Measurements from ENCODE around the gene NFIB.

The NFIB gene

DNA sequence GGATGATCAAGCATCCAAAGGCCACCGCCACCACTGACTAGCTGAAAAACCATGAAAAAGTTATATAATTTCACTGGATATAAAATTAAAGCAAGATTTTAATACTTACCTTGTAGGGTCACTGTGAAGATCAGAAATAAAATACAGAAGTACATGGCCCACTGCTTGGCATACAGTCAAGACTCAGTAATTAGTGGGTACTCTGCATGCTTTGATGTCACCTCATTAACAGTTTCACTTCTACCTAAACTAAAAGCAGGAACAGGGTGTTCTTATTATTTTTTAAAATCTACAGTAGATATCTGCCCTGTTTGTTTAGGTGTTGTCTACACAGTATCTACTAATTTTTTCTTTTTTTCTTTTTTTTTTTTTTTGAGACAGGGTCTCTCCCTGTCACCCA, 66.4 kb downstream of the NFIB start:
- Histone ChIP-seq H3K4me3 (ENCODE audit: low read length) (no peak overlapping the region), H3K9me3 (ENCODE audit: insufficient read depth, low read depth, low read length) (no peaks in the 10 kb centered on the region), H3K4me1 (ENCODE audit: insufficient read depth, low read length) (peaks cover 16% of the 10 kb centered on the region), H3K9ac (ENCODE audit: low read depth, low read length) (no peak overlapping the region), H3K36me3 (ENCODE audit: insufficient read depth, low read depth, low read length) (no peaks in the 10 kb centered on the region), H3K27me3 (ENCODE audit: insufficient read depth, low read length) (no peaks in the 10 kb centered on the region), H3K27ac (ENCODE audit: low read length) (no peak overlapping the region)

DNA sequence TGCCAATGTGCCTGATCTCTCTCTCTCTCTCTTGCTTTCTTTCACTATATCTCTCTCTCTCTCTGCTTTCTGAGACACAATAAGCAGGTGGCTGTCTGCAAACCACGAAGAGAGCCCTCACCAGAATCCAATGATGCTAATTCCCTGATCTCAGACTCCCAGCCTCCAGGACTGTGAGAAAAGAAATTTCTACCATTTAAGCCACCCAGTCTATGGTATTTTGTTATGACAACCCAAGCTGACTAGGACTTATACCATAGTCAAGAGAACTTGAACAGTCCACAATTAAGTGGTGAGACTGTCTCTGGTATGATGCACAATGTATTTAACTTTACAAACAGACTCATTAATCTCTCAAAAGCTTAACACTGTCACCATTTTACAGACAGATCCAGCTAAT, 67.0 kb downstream of the NFIB start:
- Histone ChIP-seq H3K4me1 (ENCODE audit: insufficient read depth, low read length) (peaks cover 14% of the 10 kb centered on the region), H3K27me3 (ENCODE audit: insufficient read depth, low read length) (no peaks in the 10 kb centered on the region), H3K36me3 (ENCODE audit: insufficient read depth, low read depth, low read length) (no peaks in the 10 kb centered on the region), H3K27ac (ENCODE audit: low read length) (no peak overlapping the region), H3K9me3 (ENCODE audit: insufficient read depth, low read depth, low read length) (no peaks in the 10 kb centered on the region), H3K4me3 (ENCODE audit: low read length) (no peak overlapping the region), H3K9ac (ENCODE audit: low read depth, low read length) (no peak overlapping the region)

DNA sequence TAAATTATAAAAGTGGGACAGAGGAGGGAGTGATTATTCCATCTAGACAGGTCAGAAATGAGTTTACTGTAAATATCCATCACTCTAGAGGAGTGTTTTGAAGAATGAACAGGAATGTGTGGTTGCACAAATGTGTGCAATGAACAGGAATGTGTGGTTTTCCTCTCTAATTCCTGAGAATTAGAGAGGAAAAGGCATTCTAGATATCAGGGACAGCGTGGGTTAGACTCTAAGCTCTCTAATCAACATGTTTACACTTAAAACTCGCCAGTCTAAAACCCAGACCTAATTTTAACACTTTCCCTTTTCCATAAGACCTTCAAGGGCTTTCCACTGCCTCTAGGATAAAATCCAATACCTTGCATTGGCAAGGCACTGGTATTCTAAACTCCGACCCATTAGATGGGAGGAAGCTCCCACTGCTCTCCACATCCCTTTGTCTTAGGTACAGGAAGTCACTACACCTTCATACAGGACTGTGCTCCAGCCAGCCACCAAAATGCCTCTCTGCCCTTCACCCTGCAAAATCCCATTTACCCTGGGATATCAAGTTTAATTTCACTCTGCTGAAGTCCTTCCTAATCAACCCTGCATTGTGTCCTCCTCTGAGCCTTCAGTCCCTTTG, 67.9 kb downstream of the NFIB start:
- Histone ChIP-seq H3K4me3 (ENCODE audit: low read length) (no peak overlapping the region), H3K27me3 (ENCODE audit: insufficient read depth, low read length) (no peaks in the 10 kb centered on the region), H3K4me1 (ENCODE audit: insufficient read depth, low read length) (peaks cover 7% of the 10 kb centered on the region), H3K9ac (ENCODE audit: low read depth, low read length) (no peak overlapping the region), H3K27ac (ENCODE audit: low read length) (no peak overlapping the region), H3K9me3 (ENCODE audit: insufficient read depth, low read depth, low read length) (no peaks in the 10 kb centered on the region), H3K36me3 (ENCODE audit: insufficient read depth, low read depth, low read length) (no peaks in the 10 kb centered on the region)

DNA sequence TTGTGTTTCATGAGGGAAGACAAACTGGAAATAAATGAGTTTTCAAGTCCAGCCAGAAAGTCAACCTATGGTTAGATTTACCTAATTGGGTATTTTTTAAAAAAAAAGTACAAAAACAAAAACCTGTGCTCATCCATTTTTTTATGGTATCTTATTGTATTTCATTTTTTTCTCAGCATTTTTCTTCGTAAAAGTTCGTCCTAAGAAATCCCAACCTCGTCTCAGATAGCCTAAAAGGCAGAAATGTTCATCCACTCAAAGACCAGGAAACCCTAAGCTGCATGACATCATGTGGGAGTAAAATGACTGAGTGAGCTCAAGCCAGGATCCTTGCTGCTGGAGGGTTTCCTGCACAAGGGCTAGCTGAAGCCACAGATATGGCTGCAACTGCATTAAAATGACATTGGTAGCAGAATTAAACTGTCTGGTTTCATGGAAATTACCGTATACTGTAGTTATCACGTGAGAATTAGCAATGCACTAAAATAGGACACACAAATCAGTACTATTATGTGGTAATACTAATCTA, 70.4 kb downstream of the NFIB start:
- Histone ChIP-seq H3K27me3 (ENCODE audit: insufficient read depth, low read length) (no peaks in the 10 kb centered on the region), H3K4me1 (ENCODE audit: insufficient read depth, low read length) (peaks cover 23% of the 10 kb centered on the region), H3K9me3 (ENCODE audit: insufficient read depth, low read depth, low read length) (no peaks in the 10 kb centered on the region), H3K9ac (ENCODE audit: low read depth, low read length) (no peak overlapping the region), H3K4me3 (ENCODE audit: low read length) (no peak overlapping the region), H3K27ac (ENCODE audit: low read length) (no peak overlapping the region), H3K36me3 (ENCODE audit: insufficient read depth, low read depth, low read length) (no peaks in the 10 kb centered on the region)

DNA sequence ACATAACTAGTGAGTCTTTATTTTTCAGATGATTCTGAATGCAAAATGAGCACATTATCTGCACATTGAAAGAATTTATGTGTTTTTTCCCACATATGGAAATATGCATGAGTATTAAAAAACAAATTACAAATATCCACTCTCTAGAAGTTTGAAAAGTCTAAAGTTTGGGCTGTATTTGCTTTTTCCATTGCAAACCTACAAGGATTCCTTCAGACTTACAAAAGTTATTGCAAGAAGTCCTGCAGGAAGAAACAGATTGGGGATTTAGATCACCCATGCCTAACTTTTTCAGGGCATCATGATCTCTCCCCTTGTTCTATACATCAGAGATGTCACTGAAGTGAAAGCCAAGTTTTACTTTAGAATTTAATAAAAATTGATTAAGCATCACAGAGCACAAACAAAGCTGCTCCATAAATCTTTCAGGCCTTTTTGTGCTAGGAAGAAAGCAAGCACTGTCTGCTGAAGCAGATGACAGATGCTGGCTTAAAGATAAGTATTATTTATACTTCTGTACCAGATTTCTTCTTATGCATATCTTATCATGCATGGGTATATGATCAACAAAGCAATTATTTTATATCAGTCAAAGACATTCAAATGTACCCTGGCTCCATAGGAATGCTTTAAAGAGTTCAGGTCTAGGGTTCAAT, 71.7 kb downstream of the NFIB start:
- Histone ChIP-seq H3K4me1 (ENCODE audit: insufficient read depth, low read length) (peaks cover 31% of the 10 kb centered on the region), H3K36me3 (ENCODE audit: insufficient read depth, low read depth, low read length) (no peaks in the 10 kb centered on the region), H3K9ac (ENCODE audit: low read depth, low read length) (no peak overlapping the region), H3K27me3 (ENCODE audit: insufficient read depth, low read length) (no peaks in the 10 kb centered on the region), H3K9me3 (ENCODE audit: insufficient read depth, low read depth, low read length) (no peaks in the 10 kb centered on the region), H3K4me3 (ENCODE audit: low read length) (no peak overlapping the region), H3K27ac (ENCODE audit: low read length) (no peak overlapping the region)

DNA sequence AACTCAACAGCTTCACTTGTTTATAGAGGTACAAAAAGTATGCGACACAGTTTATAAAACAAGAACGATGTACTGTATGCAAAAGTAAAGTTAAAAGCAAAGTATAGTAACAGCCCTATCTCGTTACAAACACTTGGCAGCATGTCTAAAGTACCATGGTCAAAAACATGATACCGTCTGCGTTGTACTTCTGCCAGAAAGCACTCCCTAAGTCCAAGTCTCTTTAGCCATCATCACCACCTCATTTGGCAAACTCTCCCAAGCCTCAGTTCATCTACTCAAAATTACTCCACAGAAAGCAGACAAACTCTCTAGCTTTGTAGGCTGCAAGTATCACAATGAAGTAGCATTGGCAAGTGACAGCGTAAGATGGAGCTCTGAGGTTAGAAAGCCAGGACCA, 73.4 kb downstream of the NFIB start:
- no peak overlapping the region for H3K4me3 ChIP-seq (ENCODE audit: low read length)
- H3K27me3 ChIP-seq (ENCODE audit: insufficient read depth, low read length): no peaks in the 10 kb centered on the region
- no peaks in the 10 kb centered on the region for H3K9me3 ChIP-seq (ENCODE audit: insufficient read depth, low read depth, low read length)
- H3K27ac ChIP-seq (ENCODE audit: low read length): no peak overlapping the region
- H3K4me1 ChIP-seq (ENCODE audit: insufficient read depth, low read length): peaks cover 37% of the 10 kb centered on the region
- no peak overlapping the region for H3K9ac ChIP-seq (ENCODE audit: low read depth, low read length)
- H3K36me3 ChIP-seq (ENCODE audit: insufficient read depth, low read depth, low read length): no peaks in the 10 kb centered on the region

DNA sequence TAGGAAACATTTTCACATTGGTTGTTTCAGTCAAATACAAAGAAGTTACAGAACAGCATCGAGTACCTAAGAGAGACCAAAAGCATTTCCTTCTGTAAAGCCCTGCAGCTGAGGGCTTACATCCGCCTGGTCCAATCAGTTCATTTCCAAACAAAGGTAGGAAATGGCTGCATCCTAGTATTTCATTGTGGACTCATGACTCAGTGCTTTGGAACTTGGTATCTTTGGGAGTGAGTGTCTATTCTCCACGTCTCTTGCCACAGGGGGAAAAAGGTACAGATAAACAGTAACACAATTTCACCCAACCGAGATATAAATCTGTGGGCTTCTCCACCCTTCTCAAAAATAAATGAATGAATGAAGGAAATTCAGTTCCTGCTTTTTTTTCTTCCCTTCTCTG, 75.4 kb downstream of the NFIB start:
- no peak overlapping the region for H3K27ac ChIP-seq (ENCODE audit: low read length)
- H3K4me1 ChIP-seq (ENCODE audit: insufficient read depth, low read length): peaks cover 44% of the 10 kb centered on the region
- H3K27me3 ChIP-seq (ENCODE audit: insufficient read depth, low read length): no peaks in the 10 kb centered on the region
- no peaks in the 10 kb centered on the region for H3K9me3 ChIP-seq (ENCODE audit: insufficient read depth, low read depth, low read length)
- no peak overlapping the region for H3K4me3 ChIP-seq (ENCODE audit: low read length)
- H3K9ac ChIP-seq (ENCODE audit: low read depth, low read length): peak overlapping the region; percentile 5
- H3K36me3 ChIP-seq (ENCODE audit: insufficient read depth, low read depth, low read length): no peaks in the 10 kb centered on the region

DNA sequence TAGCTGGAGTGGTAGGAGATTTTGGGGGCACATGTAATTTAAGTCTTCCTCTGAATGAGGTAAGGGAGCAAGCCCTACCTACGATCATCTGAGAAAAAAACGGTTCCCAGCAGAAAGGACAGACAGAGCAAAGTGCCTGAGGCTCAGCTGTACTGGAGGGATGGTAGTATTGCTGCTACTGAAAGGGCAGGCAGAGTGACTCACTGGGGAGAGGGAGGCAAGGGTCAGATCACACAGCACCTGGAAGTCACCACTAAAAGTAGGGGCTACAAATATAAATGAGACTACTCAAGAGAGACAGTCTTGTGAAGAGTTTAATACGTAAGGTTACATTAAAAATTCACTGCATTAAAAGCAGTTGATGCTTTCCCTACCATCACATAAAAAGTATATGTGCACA, 75.9 kb downstream of the NFIB start:
- Histone ChIP-seq H3K9me3 (ENCODE audit: insufficient read depth, low read depth, low read length) (no peaks in the 10 kb centered on the region), H3K27me3 (ENCODE audit: insufficient read depth, low read length) (no peaks in the 10 kb centered on the region), H3K4me3 (ENCODE audit: low read length) (no peak overlapping the region), H3K9ac (ENCODE audit: low read depth, low read length) (peak overlapping the region; percentile 5), H3K27ac (ENCODE audit: low read length) (no peak overlapping the region), H3K4me1 (ENCODE audit: insufficient read depth, low read length) (peaks cover 44% of the 10 kb centered on the region), H3K36me3 (ENCODE audit: insufficient read depth, low read depth, low read length) (no peaks in the 10 kb centered on the region)

DNA sequence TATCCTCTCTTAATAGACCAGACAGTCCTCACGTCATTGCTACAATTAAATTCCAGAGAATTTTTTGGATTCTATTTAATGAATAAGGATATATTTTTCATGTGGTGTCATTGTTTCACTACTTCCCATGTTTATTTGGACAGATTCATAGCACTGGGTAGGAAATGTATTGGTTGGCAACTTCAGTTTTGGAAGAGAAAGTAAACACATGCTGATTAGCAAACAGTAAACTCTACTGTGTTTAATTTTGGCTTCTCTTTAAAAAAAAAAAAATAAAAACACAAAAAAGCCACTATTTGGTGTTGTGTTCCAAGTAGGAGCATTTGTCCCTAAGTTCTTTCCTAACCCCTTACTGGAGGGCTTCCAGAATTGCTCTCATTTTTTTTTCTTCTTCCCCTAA, 77.3 kb downstream of the NFIB start:
- Histone ChIP-seq H3K4me1 (ENCODE audit: insufficient read depth, low read length) (peaks cover 52% of the 10 kb centered on the region), H3K36me3 (ENCODE audit: insufficient read depth, low read depth, low read length) (no peaks in the 10 kb centered on the region), H3K9me3 (ENCODE audit: insufficient read depth, low read depth, low read length) (no peaks in the 10 kb centered on the region), H3K4me3 (ENCODE audit: low read length) (no peak overlapping the region), H3K27me3 (ENCODE audit: insufficient read depth, low read length) (no peaks in the 10 kb centered on the region), H3K27ac (ENCODE audit: low read length) (no peak overlapping the region), H3K9ac (ENCODE audit: low read depth, low read length) (no peak overlapping the region)

DNA sequence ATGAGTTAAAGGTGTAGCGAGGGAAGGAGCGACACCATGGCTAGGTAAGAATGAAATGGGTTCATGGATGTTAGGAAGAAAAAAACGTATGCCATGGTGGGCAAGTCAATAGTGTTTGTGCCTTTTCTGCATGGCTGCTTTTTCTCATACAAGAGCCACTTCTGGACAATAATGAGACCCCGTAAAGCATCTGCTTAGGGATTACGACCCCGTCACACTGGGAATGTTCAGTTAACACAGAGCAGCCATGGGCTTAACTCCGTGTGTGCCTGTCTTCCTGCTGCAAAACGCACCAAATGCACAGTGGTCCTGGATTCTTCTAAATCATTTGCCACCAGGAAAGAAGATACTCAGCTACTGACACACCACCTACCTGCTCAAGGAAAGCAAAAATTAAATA, 81.8 kb downstream of the NFIB start:
- Histone ChIP-seq H3K4me3 (ENCODE audit: low read length) (no peak overlapping the region), H3K4me1 (ENCODE audit: insufficient read depth, low read length) (peaks cover 36% of the 10 kb centered on the region), H3K9ac (ENCODE audit: low read depth, low read length) (no peak overlapping the region), H3K27ac (ENCODE audit: low read length) (no peak overlapping the region), H3K9me3 (ENCODE audit: insufficient read depth, low read depth, low read length) (no peaks in the 10 kb centered on the region), H3K27me3 (ENCODE audit: insufficient read depth, low read length) (no peaks in the 10 kb centered on the region), H3K36me3 (ENCODE audit: insufficient read depth, low read depth, low read length) (no peaks in the 10 kb centered on the region)

DNA sequence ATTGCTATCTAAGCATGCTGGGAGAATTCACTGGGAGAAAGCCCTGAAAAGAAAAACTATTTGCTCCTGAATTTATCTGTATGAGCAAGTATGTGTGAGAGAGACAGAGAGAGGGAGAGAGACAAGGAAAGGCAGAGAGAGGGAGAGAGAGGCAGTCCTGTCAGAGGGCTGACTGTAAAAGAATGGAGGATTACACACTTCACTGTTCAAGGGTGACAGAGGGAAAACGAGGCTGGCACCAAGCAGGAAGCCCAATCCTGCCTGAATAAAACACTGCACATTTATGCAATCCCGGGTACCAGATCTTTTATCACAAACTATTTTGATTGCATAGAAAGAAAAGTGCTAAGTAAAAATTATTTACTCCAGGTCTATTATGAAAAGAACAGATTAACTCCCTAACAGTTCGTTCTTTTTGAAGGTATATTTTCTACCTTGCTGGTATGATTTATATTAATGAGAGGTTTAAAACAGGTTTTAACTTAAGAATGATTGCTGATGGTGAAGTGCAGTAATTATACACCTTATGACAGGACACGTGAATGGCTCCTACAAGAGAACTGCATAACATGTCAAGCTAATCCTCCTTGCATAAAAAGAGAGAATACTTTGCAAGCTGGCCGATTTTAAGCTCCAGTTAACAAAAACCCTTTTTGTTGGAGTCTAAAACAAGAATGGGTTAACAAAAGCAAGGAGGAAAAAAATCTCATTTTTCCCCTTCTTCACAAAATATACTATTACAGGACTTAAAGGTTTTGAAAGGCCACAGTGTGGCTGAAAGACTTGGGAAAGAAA, 82.5 kb downstream of the NFIB start:
- peaks cover 29% of the 10 kb centered on the region for H3K4me1 ChIP-seq (ENCODE audit: insufficient read depth, low read length)
- no peaks in the 10 kb centered on the region for H3K36me3 ChIP-seq (ENCODE audit: insufficient read depth, low read depth, low read length)
- no peak overlapping the region for H3K4me3 ChIP-seq (ENCODE audit: low read length)
- no peaks in the 10 kb centered on the region for H3K9me3 ChIP-seq (ENCODE audit: insufficient read depth, low read depth, low read length)
- no peak overlapping the region for H3K27ac ChIP-seq (ENCODE audit: low read length)
- no peaks in the 10 kb centered on the region for H3K27me3 ChIP-seq (ENCODE audit: insufficient read depth, low read length)
- no peak overlapping the region for H3K9ac ChIP-seq (ENCODE audit: low read depth, low read length)

DNA sequence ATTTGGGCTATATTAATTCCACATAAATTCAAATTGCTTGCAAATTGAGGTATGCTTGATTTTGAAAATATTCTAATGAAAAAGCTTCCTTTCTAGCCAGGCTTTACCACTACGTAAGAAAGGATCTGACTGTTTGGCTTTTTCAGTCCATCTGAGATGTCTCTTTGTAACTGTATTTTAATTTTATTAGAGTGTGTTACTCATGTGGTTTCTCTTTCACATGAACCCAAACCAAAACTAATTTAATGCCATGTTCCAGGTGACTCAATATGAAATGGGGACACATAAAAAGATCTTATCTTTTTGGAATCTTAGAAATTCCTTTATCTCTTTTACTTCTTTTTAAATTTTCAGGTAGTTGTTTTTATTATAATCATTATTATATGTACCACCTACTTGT, 85.3 kb downstream of the NFIB start:
- Histone ChIP-seq H3K27ac (ENCODE audit: low read length) (no peak overlapping the region), H3K4me3 (ENCODE audit: low read length) (no peak overlapping the region), H3K4me1 (ENCODE audit: insufficient read depth, low read length) (peaks cover 22% of the 10 kb centered on the region; the same call in 1 of the 2 replicates), H3K9me3 (ENCODE audit: insufficient read depth, low read depth, low read length) (no peaks in the 10 kb centered on the region), H3K36me3 (ENCODE audit: insufficient read depth, low read depth, low read length) (no peaks in the 10 kb centered on the region), H3K27me3 (ENCODE audit: insufficient read depth, low read length) (no peaks in the 10 kb centered on the region), H3K9ac (ENCODE audit: low read depth, low read length) (no peak overlapping the region)
